Neutrophil (primary cell): ENCODE results near the gene GATAD2B.

Experiments used
- H3K27ac ChIP-seq: fragments of 200-600 bp; sonication (generic); 2 replicates; pipeline ENCODE4 v1.5.1; 2016; ENCODE audit warnings: mild to moderate bottlenecking, moderate library complexity
- H3K27me3 ChIP-seq: fragments of 200-600 bp; sonication (generic); 2 replicates; pipeline ENCODE4 v1.6.0; 2016; ENCODE audit warnings: mild to moderate bottlenecking
- H3K36me3 ChIP-seq: fragments of 200-600 bp; sonication (generic); 2 replicates; pipeline ENCODE4 v1.5.1; 2017
- H3K4me1 ChIP-seq, 2 experiments: fragments of 200-600 bp in 1 of 2; sonication (generic) in 1 of 2; 1 replicate in 1 of 2; 2 replicates in 1 of 2; pipeline versions ENCODE4 v1.5.1 to v1.6.1; 2013 to 2016; ENCODE audit warnings: low read depth in 1 of 2, low read length in 1 of 2, mild to moderate bottlenecking in 1 of 2, moderate library complexity in 1 of 2; ENCODE audit not compliant: control insufficient read depth in 1 of 2, insufficient read depth in 1 of 2
- H3K4me3 ChIP-seq, 2 experiments: fragments of 200-600 bp in 1 of 2; sonication (generic) in 1 of 2; 1 replicate in 1 of 2; 2 replicates in 1 of 2; pipeline ENCODE4 v1.5.1; 2013 to 2016; ENCODE audit warnings: low read depth in 1 of 2, low read length in 1 of 2, mild to moderate bottlenecking in 1 of 2, moderate library complexity in 1 of 2
- H3K9me3 ChIP-seq: fragments of 200-600 bp; sonication (generic); 2 replicates; pipeline ENCODE4 v1.5.1; 2016
- TF ChIP-seq, protein P1 (sequence below): fragments of 200-600 bp; sonication (generic); IDR thresholded peaks from 2 replicates; pipeline ENCODE4 v1.5.1; 2016; ENCODE audit warnings: antibody characterized with exemption

The GATAD2B gene

DNA sequence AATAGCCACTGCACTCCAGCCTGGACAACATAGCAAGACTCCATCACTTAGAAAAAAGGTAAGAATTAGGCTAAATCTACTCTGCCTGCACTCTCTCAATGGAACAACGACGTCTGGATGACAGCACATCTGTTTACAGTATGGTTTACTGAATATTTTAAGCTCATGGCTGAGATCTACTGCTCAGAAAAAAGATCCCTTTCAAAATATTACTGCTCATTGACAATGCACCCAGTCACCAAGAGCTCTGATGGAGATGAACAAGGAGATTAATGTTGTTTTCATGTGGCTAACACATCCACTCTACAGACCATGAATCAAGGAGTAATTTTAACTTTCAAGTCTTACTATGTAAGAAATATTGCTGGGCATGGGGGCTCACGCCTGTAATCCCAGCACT, 89.6 kb downstream of the GATAD2B start:
- no peak overlapping the region for H3K27ac ChIP-seq
- no peaks in the 10 kb centered on the region for H3K9me3 ChIP-seq
- peaks cover 9% of the 10 kb centered on the region for H3K36me3 ChIP-seq
- no peak overlapping the region for H3K4me3 ChIP-seq
- H3K4me1 ChIP-seq: peaks cover 4 to 6% of the 10 kb centered on the region in 2 experiments
- TF ChIP-seq, protein P1, sequence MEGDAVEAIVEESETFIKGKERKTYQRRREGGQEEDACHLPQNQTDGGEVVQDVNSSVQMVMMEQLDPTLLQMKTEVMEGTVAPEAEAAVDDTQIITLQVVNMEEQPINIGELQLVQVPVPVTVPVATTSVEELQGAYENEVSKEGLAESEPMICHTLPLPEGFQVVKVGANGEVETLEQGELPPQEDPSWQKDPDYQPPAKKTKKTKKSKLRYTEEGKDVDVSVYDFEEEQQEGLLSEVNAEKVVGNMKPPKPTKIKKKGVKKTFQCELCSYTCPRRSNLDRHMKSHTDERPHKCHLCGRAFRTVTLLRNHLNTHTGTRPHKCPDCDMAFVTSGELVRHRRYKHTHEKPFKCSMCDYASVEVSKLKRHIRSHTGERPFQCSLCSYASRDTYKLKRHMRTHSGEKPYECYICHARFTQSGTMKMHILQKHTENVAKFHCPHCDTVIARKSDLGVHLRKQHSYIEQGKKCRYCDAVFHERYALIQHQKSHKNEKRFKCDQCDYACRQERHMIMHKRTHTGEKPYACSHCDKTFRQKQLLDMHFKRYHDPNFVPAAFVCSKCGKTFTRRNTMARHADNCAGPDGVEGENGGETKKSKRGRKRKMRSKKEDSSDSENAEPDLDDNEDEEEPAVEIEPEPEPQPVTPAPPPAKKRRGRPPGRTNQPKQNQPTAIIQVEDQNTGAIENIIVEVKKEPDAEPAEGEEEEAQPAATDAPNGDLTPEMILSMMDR: no peak
- no peaks in the 10 kb centered on the region for H3K27me3 ChIP-seq

DNA sequence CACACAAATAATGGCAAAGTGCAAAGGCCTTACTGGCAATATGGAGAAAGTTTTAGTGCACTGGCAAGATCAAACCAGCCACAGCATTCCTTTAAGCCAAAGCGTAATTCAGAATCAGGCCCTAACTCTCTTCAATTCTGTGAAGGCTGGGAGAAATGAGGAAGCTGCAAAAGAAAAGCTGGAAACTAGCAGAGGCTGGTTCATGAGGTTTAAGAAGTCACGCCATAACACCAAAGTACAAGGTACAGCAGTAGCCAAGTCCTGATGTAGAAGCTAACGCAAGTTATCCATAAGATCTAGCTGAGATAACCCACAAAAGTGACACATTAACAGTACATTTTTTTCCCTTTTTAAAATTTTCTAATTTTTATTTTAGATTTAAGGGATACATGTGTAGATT, 90.5 kb downstream of the GATAD2B start:
- peaks cover 18% of the 10 kb centered on the region for H3K36me3 ChIP-seq
- TF ChIP-seq, protein P1: no peak
- H3K9me3 ChIP-seq: no peaks in the 10 kb centered on the region
- no peaks in the 10 kb centered on the region for H3K27me3 ChIP-seq
- H3K4me1 ChIP-seq: peaks cover under 1 to 3% of the 10 kb centered on the region in 2 experiments
- no peak overlapping the region for H3K4me3 ChIP-seq
- no peak overlapping the region for H3K27ac ChIP-seq

DNA sequence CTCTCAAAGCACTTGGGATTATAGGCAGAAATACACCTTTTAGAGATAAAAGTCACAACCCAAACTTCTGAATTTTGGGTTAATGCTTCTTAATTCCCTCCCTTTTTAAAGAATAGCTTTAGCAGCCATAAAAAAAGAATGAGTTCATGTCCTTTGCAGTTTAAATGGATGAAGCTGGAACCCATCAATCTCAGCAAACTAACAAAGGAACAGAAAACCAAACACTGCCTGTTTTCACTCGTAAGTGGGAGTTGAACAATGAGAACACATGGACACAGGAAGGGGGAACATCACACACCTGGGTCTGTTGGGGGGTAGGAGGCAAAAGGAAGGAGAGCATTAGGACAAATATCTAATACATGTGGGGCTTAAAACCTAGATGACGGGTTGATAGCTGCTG, 91.7 kb downstream of the GATAD2B start:
- no peaks in the 10 kb centered on the region for H3K4me1 ChIP-seq
- no peaks in the 10 kb centered on the region for H3K9me3 ChIP-seq
- no peaks in the 10 kb centered on the region for H3K27me3 ChIP-seq
- TF ChIP-seq, protein P1: no peak
- no peak overlapping the region for H3K4me3 ChIP-seq
- peaks cover 30% of the 10 kb centered on the region for H3K36me3 ChIP-seq
- no peak overlapping the region for H3K27ac ChIP-seq

DNA sequence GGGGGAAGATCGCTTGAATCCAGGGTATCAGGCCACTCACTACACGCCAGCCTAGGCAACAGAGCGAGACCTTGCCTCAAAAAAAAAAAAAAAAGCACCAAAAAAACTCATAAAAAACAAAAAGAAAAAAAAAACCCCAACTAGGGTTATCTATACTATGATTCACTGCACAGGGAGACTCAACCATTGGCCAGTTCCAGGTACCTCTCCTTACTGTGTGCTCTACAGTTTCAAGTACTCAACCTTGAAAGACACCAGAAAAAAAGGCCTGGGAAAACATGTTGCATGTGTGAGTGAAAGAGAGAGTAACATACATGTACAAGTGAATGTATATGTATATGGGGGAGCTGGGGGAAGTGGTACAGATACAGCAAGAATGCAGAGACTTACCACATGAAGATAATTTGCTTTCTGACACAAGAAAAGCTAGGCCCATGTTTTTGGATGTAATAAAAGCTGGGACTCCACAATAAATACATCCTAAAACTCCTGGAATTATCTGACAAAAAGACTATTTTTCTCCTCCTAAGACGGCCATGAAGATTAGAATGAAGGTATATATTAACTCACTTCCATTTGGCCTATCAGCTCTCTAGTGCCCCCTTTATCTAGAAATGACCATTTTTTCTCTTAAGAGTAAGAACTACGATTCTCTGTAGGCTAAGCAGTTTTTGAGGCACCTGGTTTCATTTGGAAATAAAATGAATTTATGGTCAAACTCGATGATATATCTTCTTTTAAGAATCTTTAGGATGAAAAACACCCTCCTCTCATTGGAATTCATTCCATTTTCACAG, 95.4 kb downstream of the GATAD2B start:
- H3K27ac ChIP-seq: no peak overlapping the region
- TF ChIP-seq, protein P1: no peak
- H3K27me3 ChIP-seq: no peaks in the 10 kb centered on the region
- no peaks in the 10 kb centered on the region for H3K9me3 ChIP-seq
- H3K36me3 ChIP-seq: peaks cover 50% of the 10 kb centered on the region
- H3K4me1 ChIP-seq: no peaks in the 10 kb centered on the region
- no peak overlapping the region for H3K4me3 ChIP-seq

DNA sequence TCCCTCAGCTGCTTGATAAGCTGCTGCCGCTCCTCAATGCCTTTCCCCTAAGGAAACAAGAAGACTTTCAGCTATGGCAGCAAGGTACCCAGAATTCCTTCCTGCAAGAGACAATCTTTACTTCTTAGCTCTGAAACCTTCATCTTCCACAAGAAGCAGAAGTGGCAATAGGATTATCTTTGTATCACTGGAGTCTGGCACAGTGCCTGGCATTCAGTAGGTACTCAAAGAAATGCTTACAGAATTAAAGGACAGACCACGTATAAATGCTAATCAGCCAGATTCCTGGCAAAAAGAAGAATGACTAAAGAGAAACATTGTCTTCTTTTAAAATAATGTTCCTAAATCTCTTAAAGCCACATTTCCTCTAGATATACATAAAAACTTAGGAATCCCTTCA, 103.9 kb downstream of the GATAD2B start:
- no peaks in the 10 kb centered on the region for H3K9me3 ChIP-seq
- no peak overlapping the region for H3K4me3 ChIP-seq
- H3K36me3 ChIP-seq: peaks cover 54% of the 10 kb centered on the region
- H3K4me1 ChIP-seq: no peaks in the 10 kb centered on the region
- TF ChIP-seq, protein P1: no peak
- H3K27me3 ChIP-seq: no peaks in the 10 kb centered on the region
- H3K27ac ChIP-seq: no peak overlapping the region
